Stimulated activated CD4-positive, alpha-beta T cell treated with anti-CD3 and anti-CD28 coated beads, Interleukin-1b, Interleukin-23, amount 100 ng/mL, for 4 hours (primary cell): ENCODE measurements around the gene ERI2.
"Not testable (repeated sequence)": the region's sequence is repeated elsewhere in the genome, so short reads cannot be mapped to it uniquely, and the experiment has no call there.

Experiments used
- DNase-seq, 2 donors: peaks; one replicate each; pipeline ENCODE4 v3.0.0-alpha.2; 2020; ENCODE audit warnings: low read depth in 2 of 2

ERI2 gene

DNA sequence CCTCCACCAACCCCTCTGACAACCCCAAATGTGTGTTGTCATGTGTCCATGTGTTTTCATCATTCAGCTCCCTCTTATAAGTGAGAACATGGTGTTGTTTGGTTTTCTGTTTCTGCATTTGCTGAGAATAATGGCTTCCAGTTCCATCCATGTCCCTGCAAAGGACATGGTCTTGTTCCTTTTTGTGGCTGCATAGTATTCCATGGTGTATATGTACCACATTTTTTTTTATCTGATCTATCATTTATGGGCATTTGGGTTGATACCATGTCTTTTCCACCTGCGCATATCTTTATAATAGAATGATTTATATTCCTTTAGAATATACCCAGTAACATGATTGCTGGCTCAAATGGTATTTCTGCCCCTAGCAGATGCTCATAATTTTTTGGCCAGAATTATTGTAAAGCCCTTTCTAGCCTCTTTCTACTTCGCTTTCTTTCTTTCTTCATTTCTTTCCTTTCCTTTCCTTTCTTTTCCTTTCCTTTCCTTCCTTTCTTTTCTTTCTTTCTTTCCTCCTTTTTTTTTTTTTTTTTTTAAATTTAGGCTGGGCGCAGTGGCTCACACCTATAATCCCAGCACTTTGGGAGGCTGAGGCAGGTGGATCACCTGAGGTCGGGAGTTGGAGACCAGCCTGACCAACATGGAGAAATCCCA is 12.8 kb upstream of the ERI2 start:
- DNase-seq = no peak

DNA sequence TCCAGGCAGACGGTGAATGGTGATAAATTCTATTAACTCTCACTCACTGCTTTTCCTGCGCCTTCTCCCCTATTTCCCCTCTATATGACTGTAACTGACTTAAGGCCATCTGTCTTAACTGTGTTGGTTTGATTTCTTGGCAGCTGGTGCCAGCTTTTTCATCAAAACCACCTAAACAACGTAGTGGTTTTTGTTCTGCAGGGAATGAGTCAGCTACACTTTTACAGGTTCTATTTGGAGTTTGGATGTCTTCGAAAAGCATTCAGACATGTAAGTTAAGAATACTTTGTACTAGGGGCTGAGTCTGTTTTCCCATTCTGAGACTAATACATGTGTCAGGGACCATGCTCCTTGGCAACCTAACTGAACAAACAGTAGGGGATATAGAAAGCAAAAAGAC is 8.5 kb upstream of the ERI2 start:
- no peak for DNase-seq

DNA sequence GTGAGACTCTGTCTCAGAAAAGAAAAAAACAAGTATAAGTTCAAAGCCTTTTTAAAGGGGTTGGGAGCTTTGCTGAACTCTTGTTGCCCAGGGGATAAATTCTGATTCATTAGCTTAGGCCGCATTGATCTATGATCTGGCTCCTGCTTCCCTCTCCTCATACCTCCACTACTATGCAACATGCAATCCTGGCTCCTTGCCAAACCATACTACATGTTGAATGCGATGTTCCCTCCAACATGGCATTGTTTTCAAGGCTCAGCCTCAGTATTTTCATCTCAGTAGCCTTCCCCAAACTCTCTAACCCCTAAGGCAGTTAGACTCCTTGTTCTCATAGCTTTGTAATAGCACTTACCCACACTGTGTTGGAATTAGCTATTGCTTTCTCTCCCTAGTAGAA is 6.2 kb upstream of the ERI2 start:
- no peak for DNase-seq

DNA sequence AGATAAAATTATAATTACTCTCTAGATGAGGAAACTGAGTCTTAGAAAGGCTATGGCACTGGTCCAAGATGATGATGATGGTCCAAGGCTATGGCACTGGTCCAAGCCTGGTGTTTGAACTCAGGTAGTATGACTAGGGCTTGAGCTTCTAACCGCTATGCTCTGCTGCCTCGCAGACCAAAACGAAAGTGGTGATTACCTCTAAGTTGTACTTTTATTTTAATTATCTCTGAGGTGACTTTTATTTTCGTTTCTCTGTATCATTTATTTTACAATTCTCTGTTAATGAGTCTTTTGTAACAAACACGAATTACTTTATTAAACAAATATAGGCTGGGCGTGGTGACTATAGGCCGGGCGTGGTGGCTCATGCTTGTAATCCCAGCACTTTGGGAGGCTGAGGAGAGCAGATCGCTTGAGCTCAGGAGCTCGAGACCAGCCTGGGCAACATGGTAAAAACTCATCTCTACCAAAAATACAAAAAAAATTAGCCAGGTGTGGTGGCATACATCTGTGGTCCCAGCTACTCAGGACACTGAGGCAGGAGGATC is 5.7 kb upstream of the ERI2 start:
- DNase-seq = no peak

DNA sequence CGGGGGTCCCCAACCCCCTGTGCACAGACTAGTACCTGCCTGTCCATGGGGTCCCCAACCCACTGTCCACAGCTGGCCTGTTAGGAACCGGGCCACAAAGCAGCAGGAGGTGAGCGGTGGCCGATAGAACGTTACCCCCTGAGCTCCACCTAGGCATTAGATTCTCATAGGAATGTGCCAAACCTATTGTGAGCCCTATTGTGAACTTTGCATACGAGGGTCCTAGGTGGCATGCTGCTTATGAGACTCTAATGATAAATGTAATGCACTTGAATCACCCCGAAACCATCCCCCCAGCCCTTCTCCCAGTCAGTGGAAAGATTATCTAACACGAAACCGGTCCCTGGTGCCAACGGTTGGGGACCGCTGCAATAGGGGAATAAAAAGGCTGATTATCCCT is 1.6 kb upstream of the ERI2 start:
- DNase-seq = no peak

DNA sequence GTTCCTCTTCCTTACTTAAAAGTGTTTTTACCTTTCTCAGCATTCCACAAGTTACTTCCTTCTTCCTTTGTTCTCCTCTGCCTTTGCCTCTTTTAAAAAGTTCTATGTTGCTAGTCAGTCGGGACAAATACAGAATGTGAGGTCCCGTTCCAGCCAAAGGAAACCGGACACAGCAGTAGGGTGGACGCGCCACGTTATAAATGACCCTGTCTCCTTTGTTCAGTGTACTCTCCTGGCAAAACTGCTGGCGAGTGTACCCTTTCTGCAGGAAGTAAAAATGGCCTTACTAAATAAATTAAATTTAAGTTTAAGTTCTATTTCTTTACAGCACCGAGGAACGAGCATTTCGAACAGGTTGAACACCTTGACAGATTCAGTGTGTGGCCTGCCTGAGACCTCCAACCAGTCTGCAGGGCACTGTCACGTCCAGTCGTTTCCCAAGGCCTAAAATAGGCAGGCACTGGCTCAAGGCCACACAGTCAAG is 546 bp downstream of the ERI2 start:
- DNase-seq = not testable (repeated sequence)

DNA sequence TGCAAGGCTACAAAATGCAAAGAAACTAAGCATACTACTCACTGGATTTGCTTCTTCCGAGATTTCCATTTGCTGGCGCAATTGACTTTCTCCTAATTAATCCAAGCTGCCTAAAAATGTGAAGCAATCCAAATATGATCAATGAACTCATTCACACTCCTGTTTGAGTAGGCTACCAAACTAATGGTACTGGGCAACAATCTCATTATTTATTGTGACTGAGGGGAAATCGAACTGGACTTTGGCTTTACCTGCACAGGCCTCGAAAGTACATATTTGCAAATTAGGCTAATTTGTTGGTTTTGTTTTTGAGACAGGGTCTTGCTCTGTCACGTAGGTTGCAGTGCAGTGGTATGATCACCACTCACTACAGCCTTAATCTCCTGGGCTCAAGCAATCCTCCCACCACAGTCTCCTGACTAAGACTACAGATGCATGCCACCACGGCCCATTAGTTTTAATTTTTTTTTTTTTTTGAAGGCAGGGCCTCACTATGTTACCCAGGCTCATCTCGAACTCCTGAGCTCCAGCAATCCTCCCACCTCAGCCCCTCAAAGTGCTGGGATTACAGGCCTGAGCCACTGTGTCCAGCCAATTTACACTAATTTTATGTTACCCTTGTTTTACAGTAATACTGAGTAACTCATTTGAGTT is 2.6 kb downstream of the ERI2 start:
- DNase-seq = no peak

DNA sequence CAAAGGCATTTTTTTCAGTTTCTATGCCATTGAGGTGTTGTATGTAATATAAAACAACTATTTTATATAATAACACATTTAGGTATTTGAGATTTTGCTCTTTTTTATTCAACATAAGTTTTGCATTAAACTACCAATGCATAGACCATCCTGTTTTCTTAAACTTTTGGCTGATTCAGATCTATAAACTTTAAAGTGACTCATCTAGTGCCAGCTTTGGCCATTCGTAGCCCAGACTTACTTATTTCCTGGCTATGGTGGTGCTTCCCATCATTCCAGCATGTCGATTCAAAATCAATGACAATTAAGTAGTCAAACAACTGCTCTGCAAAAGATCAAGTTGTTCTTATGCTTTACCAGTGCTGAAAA is 3.1 kb downstream of the ERI2 start:
- no peak for DNase-seq

DNA sequence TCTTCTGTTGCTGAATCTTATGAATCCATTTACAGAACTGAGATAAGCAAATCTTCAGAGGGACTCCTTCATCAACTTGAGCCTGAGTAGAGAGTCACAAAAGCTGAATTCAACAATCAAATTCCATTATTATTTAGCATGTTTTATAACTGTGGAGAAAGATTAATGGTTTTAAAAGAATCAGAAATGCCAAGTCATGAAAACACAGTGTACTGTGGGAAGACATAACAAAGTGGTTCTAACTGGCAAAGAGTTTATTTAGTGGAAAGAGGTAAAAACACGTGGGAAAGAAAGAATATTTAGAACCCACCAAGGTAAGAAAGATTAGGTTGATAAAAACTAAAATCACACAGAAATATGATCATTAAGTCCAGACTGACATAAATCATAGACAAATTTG is 5.0 kb downstream of the ERI2 start:
- no peak for DNase-seq

DNA sequence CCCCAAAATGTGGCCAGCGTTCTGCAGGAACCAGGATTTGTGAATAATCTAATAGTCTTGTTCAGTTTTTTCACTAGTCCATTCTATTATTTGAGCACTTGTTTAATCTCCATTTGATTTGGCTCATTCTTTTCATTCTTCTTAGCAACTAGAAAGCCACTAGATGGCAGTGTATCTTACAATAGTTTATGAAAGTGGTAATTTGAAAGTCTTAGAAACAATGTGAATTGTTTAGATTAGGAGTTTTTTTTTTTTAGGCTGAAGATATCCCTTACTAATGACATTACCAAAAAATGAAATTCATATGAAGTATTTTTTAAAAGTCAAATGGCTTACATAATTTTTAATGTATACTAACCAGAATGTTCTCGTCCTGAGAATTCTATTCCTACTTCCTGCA is 6.7 kb downstream of the ERI2 start:
- no peak for DNase-seq

DNA sequence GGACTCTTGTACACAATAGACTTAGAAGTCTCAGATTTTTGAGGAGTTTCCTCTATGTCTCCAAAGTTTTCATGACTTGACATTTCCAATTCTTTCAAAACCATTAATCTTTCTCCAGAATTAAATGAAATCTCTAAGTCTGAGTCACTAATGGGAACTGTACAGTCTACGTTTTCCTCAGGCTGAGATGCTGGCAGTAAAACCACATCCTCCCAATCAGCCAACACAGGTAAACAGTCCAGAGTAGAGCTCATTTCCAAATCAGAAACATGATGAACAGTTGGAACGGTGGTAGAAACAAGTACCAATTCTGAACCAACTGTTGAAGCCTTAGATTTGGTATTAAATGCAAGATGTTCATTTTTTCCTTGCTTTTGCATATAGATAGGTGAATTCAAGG is 7.9 kb downstream of the ERI2 start:
- DNase-seq = no peak

DNA sequence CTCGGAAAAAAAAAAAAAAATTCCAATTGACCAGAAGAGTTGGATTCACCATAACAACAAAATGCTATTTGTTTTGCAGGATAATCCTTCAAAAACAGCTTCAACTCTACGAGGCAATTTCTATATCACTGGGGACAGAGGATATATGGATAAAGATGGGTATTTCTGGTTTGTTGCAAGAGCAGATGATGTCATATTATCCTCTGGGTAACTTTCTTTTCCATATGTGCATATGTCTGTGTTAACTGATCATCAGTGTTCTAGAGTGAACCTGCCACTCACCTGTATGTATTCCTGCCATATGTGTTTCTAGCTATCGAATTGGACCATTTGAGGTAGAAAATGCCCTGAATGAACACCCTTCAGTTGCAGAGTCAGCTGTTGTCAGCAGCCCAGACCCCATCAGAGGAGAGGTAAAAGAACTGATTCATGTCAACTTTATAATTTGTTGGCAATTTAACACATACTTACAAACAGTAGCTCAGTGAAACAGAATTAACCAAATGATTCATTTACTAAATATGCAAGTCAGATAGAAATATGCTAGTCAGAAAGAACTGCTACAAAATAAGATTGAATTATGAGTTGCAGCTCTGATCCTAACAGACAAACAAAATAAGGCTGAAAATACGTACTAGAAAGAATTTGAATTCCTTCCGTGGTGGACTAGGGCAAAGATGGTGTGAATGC is 14.2 kb downstream of the ERI2 start:
- DNase-seq = no peak

DNA sequence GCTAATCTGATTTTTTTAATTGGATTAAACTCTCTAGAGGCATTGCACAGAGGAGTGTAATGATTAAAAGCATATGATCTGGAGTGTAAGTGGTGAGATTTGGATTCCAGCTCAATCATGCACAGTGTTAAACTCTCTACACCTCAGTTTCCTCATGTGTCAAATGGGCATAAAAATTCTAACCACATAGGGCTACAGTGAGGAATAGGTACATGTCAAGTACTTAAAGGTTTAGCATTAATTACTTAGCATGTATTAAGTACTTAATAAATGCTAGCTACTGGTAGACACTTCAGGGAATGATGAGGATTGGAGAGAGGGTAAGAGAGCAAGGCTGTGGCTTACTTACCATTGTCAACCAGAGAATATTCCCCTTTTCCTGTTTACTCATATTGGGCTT is 17.1 kb downstream of the ERI2 start:
- DNase-seq = no peak

DNA sequence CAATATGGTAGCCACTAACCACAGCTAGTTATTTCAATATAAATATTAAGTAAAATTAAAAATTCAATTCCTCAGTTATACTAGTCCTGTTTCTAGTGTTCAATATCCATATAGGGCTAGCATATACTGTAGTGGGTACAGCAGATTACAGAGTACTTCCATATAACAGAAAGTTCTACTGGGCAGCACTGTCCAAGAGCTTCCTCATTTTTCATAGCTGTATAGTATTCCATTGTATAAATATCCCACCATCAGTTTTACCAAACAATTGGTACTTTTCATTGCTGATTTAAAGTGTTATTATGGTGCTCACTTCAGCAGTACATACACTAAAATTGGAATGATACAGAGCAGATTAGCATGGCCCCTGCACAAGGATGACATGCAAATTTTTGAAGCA is 22.1 kb downstream of the ERI2 start:
- DNase-seq = no peak

DNA sequence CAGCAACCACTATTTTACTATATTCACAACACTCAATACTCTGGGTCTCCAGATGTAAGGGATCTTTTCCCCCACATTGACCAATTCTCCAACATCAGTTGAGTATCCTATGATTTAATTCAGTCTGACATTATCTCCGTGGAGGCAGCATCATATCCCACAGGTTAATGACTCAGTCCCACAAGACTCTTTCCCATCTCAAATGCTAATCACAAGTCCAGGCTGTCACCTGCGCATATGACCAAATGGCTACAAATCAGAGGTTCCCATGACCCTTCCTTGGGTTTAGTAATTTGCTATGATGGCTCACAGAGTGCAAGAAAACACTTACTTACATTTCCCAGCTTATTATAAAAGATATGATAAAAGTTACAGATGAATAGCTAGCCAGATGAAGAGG is 23.8 kb downstream of the ERI2 start:
- DNase-seq = no peak

DNA sequence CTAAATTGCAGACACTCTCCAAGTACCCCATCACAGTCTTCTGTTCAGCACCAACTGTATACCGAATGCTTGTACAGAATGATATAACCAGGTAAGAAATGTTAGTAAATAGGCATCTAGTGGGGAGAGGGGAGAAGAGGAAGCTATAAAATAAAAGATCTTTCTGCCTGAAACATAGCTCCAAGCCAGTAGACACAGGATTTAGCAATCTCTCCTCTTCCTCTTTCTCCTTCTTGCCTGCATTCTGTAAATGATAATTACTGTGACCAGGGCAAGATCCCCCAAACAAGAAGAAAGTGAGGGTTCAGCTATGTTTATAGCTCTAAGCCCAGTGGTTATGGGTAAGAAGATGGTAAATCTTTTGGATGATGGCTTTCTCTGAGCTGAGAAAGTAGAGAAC is 24.6 kb downstream of the ERI2 start:
- DNase-seq = no peak

DNA sequence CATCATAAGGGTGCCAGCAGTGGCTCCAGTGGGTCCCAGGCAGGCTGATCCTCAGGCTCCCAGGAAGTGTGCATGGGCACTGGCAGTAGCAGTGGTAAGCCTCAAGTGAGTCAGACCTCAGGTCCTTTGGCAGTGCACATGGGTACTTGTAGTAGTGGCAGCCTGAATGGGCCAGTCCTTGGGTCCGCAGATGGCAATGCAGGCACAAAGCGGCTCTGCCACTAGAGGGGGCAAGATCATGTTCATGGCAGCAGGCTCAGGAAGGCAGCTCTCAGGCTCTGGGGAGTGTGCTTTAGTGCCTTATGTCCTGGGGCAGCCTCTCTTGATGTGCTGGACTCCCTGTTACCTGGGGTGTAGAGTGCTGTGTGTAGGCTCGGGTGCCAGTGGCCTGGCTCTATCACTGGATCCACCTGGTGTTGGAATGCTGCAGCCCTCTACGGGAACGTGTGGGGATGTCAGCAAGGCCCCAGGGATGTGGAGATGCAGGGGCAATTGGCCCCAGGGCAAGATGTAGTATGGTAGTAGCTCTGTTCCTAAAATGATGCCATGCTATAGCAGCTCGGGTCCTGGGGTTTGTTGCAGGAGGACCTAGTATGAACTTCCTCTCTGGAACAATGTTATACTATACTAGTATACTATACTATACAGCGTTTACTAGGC is 31.4 kb downstream of the ERI2 start:
- peak; percentile 25 to 41 for DNase-seq

DNA sequence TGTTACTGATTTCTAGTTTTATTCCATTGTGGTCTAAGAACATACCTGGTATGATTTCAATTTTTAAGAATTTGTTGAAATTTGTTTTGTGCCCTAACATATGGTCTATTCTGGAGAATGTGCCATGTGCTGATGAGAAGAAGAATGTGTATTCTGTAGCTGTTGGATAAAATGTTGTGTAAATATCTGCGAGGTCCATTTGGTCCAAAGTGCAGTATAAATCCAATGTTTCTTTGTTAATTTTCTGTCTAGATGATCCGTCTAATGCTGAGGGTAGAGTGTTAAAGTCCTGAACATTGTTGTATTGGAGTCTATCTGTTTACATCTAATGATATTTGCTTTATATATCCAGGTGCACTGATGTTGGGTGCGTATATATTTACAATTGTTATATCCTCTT is 32.6 kb downstream of the ERI2 start:
- no peak for DNase-seq

DNA sequence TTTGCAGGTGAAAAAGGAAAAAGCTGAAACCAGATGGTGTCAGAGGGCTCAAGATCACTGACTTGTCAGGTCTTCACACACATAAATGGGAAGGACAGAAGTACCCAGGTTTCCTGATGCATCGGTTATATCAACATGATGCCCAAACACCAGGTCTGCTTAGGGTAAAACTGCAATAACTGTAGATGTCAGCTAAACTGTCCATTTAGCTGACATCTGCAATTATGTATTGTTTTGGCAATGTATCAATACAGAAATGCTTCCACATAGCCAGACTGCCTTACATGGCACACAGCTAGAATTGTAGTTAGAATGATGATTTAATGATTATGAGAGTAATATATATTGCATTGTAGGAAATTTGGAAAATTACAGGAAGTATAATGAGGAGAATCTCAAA is 37.5 kb downstream of the ERI2 start:
- DNase-seq = no peak

DNA sequence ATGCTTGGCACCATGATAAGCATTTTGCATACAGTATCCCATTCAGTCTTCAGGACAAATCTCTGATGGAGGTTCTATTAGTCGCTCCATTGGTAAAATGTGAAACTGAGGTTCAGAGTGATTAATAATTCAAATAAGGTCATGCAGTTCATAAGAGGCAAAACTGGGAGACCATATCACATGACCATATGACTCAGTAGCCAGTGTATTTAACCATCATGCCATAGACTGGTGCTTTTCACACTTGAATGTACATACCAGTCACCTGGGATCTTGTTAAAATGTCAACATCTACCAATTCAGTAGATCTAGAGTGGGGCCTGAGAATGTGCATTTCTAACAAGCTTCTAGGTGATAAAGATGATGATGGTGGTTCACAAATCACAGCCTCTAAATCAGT is 38.2 kb downstream of the ERI2 start:
- no peak for DNase-seq

DNA sequence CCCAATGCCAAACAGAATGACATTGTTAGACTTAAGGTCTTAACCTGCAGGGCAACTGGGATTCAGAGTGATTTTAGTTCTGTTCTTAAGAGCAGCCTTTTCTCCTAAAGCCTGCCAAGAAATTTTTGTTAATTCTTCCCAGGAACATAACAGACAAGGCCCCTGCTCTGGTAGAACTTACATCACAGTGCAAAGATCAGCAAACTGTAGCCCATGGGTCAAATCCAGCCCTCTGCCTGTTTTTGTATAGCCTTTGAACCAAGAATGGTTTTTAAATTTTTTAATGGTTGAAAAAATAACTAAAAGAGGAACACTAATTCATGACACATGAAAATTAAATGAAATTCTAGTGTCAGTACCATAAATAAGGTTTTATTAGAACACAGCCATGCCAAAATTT is 38.7 kb downstream of the ERI2 start:
- DNase-seq = no peak

DNA sequence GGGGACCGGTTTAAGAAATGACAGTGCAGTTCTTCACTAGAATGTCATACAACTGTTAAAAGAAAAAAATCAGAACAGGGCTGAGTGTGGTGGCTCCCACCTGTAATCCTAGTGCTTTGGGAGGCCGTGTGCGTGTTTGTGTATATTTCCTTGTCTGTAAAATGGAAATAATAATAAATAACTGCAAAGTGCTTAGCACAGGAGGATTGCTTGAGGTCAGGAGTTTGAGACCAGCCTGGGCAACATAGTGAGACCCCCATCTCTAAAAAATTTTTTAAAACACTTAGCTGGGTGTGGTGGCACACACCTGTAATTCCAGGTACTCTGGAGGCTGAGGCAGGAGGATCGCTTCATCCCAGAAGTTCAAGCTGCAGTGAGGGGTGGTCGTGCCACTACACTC is 40.0 kb downstream of the ERI2 start:
- no peak for DNase-seq

DNA sequence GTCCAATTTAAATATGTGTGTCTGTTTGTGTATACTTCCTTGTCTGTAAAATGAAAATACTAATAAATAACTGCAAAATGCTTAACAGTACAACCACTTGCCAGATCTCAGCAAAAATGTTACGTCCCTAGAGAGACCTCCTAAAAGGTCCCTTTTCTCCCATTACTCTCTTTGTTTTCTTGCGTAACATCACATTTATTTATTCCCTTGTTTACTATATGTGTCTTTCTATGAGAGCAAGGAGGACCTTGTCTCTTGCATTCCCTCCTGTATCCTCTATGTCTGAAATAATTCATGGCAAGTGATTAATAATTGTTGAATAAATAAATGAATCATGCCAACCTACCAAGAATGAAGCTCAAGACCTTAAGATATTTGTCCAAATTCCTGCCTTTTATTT is 40.5 kb downstream of the ERI2 start:
- no peak for DNase-seq
